HL-60/S4 treated with retinoic acid at 250 ng/mL for 4 days and 3 days (cell line): Measurements from ENCODE around the gene CCL5.

Source experiments
- in situ Hi-C: fragments of 300-500 bp; cut with MboI; formaldehyde crosslinking; loops from 2 replicates; pipeline ENCODE4 v1.7.0; 2022; ENCODE audit warnings: low sequenced_read_pairs

Gene CCL5

DNA sequence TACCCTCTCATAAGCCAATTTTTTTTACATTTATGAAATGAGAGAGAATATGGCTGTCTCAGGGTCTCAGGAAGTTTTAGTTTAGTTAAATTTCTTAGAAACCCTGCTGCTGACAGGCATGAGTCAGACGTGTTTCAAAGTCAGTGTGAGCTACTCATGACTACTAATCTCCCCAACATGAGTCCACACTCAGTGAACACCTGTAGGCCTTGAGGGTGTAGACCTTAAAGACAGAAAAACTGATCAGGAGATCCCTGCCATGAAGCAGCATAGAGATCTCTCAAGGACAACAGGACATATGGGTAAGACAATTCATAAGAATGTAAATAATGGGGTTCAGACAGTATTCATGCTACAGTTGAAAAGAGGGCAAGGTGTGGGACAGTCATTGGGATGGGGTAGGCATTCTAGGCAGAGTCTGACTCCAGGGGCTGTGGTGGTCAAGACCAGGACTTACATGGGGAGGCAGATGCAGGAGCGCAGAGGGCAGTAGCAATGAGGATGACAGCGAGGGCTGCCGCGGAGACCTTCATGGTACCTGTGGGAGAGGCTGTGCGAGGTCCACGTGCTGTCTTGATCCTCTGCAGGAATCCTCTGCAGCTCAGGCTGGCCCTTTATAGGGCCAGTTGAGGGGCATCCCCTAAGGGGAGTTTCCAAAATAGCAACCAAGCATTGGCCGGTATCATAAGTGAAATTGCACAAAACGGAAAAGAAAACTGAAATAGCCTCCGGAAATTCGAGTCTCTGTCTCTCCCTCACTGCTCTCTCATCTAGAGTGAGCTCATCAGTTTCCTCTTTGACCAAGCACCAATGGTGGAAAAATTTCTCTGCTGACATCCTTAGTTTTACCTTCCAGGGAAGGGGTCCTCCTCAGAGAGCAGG, at the start of gene CCL5:
CCL5 (minus strand) TSS at position 588 of the 882 bp plus-strand sequence.
- in situ Hi-C loops: loop anchor here (10.0 kb wide), 1 partner anchor 55 kb away; the partner anchor contains the start of gene RDM1

DNA sequence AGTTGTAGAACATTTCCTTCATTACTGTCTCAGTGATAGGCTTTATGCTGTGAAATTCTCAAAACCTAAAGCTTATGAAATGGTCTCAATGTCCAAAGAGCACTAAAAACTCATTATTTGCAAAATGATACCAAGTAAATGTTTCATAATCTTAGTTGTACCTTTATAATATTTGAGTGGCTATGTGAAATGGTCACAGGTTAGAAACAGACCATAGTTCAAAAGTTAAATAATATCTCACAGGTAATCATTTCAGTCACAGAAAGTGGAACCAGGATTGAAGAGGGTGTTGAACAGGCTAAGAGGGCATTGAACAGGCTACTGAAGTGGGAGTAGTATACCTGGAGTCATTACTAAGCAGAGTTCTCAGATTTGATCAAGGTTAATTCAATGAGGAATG, 47.6 kb upstream of the CCL5 start:
- in situ Hi-C loops: no loop called here

DNA sequence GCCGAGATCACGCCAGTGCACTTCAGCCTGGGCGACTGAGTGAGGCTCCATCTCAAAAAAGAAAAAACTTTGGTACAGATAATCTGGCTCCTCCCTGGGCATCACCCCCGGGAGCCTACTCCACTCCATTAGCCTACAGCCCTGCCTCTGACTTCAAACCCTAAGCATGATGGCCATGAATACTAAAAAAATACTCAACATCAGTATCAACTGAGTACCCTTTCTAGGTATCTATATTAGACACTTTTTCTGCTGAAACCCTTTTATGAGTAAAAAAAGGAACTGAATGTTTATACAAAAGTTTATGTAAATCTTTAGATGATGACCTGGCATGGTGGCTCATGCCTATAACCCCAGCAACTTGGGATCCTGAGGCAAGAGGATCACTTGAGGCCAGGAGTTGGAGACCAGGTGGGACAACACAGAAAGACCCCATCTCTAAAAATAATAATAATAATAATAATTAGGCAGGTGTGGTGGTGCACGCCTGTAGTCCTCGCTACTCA, 43.5 kb upstream of the CCL5 start:
- in situ Hi-C loops: no loop called here

DNA sequence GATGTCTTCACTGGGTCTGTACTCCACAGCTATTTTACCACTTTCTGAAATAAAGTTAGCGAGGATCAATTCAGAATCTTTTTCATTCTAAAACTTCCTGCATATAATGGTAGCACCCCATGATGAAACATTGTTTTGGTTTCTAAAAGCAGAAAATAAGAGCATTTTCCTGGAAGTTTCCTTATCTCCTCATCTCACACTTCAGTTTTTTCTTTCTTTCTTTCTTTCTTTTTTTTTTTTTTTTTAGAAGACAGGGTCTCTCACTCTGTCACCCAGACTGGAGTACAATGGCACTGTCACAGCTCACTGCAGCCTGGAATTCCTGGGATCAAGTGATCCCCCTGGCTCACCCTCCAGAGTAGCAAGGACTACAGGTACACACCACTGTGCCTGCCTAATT, 40.1 kb upstream of the CCL5 start:
- in situ Hi-C loops: no loop called here

DNA sequence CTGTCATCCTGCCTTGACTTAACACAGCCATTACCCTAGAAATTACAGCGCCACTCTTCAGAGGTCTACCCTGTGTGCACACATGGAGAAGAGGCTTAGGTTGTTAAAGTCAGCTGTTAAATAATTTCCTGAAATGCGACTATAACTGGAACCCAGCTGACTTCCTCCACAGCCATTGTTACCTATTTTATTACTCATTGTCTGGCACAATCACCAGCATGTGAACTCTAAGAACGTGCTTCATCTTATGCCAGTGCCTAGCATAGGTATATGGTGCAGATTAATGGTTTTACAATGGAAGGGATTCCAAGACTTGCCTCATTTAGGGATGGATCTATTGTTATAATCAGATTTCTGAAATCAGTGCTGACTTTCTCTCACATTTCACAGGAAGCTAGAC, 38.5 kb upstream of the CCL5 start:
- in situ Hi-C loops: no loop called here

DNA sequence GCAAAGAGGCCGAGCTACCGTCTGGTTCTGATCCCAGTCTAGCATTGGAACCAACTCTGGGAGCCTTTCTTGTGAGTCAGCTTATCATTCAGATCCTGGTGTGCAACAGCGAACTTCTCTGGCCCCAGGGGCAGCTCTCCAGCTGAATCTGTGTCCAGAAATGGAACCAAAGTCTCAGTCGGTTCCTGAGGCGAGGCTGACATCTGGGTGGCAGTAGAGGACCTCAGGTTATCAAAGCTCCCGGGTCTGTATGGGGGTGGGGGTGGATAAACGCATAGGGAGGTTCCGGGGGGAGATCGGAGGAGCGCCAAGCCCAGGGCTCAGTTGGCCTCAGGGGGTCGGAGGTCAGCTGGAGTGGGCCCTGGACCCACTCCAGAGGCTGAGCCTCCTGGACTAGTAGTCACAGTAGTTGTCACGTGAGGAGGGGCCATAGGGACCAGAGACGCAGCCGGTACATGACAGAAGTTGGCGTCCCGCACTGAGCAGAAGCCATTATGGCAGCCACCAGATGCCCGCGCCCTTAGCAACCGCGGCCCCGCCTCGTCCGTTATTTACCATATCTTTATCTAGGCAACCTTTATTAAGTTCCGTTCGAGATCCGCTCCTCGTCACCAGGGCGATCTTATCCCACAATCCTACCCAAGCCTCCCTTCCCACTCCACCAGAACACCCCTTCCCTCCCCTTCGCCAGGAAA, 37.5 kb upstream of the CCL5 start:
- in situ Hi-C loops: no loop called here

DNA sequence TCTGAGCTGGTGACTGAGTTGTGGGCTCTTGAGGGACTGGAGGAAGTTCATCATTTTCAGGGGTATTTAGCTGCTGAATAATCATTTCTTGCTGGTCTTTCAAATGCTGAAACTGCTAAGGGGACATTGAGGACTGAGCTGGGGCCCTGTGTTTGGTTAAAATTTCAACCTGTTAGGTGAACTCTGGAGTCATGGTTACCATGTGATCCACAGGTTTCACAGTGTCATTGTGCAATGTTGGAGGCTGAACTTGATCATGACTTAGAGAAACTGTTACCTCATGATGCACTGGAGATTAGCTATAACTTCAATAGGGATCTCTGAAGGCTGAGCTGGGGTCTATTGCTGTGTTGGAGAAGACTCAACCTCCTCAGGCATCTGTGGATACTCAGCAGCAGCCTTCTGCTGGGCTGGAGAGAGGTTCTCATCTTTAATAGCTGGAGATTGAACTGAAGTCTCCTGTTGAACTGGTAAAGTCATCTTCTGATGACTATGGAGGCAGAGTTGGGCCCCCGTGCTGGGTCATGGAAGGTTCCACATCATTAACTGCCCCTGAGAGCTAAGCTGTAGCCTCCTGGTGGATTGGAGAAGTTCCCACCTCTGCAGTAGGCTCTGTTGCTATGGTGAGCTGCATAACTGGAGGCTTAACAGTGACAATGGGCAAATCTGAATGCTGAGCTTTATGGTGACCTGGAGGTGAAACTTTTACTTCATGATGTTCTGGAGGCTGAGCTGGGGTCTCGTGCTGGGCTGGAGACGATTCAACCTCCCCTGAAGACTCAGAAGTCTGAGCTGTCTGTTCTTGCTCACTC, 35.2 kb upstream of the CCL5 start:
- in situ Hi-C loops: no loop called here

DNA sequence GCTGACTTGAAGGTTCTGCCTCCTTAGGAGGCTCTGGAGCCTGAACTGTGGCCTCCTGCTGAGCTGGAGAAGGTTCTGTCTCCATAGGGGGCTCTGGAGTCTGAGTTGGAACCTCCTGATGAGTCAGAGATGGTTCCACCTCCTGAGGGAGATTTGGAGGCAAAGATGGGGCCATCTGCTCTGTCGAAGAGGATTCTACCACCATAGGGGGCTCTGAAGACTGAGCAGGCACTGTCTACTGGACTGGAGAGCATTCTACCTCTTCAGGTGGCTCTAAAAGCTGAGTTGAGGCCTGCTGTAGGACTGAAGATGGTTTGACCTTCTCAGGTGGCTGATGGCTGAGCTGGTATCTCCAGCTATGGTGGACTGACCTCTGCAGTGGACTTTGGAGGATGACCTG, 34.2 kb upstream of the CCL5 start:
- in situ Hi-C loops: no loop called here

DNA sequence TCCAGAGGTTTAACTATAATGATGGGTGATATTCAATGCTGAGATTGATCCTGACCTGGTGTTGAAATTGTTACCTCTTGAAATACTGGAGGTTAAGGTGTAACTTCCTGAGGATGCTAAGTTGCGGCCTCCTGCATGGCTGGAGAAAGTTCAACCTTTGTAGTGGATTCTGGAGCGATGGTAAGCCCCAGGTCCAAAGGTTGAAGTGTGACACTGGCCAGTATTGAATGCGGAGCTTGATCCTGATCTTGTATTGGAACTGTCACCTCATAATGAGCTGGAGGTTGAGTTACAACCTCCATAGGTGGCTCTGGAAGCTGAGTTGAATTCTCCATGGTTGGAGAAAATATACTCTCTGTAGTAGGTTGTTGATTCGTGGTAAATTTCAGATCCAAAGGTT, 33.4 kb upstream of the CCL5 start:
- in situ Hi-C loops: no loop called here

DNA sequence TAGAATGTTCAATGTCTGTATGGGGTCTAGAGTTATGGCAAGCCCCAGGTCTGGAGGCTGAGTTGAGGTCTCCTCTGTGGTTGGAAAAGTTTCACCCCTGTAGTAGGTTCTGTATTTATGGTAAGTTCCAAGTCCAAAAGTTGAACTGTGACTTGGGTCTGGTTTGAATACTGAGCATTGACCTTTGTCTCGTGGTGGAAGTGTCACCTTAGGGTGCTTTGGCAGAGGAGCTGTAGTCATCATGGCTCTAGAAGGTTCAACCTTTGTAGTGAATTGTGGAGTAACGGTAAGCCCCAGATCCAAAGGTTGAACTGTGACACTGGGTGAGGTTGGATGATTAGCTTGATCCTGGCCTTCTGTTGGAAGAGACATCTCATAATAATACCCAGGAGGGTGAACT, 32.8 kb upstream of the CCL5 start:
- in situ Hi-C loops: no loop called here

DNA sequence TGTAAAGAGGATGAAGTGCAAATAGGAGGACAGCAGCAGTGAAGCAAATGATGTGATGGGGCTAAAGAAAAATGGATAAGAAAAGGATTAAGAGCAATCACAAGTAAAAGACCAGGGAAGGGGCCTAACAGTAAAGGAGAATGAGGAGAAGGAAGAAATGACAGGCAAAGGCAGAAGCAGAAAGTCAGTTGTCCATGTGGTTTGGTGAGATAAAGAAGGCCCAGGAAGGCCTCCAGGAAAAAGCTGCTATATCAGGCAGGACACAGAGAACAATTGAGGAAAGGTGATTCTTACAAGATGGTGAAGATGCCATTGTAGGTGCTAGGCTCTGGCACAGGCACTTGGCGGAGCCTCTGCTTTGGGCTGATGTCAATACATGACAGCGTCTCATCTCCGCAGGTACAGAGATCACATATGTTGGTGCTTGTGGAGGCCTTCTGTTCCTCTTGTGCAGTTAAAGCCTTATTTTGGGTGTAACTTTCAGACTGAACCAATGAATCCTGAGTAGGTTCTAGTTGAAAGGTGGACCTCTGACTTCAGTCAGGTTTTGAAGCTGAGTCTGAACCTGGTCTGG, 32.3 kb upstream of the CCL5 start:
- in situ Hi-C loops: no loop called here

DNA sequence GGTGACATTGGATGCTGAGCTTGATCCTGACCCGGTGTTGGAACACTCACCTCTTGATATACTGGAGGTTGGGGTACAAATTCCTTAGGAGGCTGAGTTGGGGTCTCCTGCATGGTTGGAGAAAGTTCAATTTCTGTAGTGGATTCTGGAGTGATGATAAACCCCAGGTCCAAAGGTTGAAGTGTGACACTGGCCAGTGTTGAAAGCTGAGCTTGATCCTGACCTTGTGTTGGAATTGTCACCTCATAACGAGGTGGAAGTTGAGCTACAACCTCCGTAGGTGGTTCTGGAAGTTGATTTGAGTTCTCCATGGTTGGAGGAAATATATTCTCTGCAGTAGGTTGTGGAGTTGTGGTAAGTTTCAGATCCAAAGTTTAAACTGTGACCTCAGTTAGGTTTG, 29.2 kb upstream of the CCL5 start:
- in situ Hi-C loops: no loop called here

DNA sequence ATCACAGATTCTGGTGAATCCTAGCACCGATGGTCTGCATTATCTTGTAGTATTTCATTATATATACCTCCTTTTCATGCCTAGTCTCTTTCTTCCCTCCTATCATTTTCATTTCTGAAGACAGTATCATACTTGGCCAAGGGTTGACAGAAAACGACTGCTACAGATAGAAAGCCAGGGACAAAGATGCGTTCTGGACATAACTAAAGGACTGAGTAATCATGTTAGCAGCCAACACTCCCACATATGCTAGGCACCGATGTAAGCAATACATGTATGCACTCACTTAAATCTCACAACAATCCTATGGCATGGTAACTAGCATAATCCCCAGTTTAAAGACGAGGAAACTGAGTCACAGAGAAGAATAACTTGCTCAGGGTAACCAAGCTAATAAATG, 27.5 kb upstream of the CCL5 start:
- in situ Hi-C loops: no loop called here

DNA sequence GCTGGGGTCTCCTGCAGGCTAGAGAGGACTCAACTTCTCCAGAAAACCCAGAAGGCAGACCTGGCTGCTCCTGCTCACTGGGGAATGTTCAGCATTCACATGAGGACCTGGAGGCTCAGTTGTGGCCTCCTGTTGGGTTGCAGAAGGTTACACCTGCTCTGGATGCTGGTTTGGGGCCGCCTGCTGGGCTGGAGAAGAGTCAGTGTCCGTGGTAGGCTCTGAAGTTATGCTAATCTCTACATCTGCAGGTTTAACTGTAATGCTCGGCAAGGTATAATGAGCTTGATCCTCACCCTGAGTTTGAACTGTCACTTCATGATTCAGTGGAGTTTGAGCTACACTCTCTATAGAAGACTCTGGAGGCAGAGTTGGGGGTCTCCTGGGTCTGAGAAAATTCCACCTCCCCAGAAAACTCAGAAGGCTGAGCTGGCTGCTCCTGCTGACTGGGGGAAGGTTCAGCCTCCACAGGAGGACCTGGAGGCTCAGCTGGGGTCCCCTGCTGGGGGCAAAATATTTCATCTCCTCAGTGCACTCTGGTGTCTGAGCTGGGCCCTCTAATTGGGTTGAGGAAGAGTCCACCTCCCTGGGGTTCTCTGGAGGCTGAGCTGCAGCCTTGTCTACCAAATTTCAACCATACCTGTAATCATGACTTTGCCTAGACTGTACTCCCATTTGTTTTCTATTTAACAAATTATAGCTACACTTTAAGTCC, 26.9 kb upstream of the CCL5 start:
- in situ Hi-C loops: no loop called here

DNA sequence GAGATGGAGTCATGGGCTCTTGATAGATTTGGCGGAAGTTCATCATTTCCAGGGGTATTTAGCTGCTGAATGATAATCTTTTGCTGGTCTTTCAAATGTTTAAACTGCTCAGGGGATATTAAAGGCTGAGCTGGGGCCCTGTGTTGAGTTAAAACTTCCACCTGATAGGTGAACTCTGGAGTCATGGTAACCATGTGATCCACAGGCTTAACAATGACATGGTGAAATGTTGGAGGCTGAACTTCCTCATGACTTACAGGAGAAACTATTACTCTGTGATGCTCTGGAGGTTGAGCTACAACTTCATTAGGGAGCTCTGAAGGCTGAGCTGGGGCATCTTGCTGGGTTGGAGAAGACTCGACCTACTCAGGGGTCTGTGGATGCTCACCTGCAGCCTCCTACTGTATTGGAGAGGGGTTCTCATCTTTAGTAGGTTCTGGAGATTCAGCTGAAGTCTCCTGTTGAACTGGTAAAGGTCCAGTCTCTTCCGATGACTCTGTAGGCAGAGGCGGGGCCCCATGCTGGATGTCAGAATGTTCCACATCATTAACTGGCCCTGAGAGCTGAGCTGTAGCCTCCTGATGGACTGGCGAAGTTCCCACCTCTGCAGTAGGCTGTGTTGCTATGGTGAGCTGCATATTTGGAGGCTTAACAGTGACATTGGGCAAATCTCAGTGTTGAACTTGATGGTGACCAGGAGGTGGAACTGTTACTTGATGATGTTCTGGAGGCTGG, 26.2 kb upstream of the CCL5 start:
- in situ Hi-C loops: no loop called here

DNA sequence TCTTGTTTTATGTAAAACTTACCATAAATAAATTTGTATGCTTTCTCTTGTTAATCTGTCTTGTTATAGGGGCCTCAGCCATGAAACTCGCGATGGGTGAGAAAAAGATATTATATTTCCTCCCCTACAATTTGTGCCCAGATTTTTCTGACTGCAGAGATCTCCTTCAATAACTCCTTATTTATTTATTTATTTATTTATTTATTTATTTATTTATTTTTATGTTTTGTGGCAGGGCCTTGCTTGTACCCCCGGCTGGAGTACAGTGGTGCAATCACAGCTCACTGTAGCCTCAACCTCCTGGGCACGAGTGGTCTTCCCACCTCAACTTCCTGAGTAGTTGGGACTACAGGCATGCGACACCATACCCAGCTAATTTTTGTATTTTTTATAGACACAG, 23.3 kb upstream of the CCL5 start:
- in situ Hi-C loops: no loop called here

DNA sequence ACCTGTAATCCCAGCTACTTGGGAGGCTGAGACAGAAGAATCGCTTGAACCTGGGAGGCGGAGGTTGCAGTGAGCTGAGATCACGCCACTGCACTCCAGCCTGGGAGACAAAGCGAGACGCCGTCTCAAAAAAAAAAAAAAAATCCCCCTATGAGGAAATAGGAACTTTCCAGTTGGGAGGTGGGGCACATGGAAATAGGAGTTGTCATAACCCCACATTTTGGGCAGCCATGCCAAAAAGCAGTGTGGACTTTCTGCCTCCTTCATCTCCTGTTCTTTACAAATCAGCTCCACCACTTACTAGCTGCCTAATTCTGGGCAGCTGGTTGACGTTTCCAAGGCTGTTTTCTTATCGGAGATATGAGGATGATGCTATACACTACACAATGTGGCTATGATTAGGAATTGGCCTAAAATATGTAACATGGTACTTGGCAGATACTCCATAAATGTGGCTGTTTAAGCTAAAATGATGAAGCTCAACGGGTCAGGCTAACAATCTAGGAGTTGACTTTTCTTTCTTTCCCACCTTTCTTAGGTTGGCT, 21.5 kb upstream of the CCL5 start:
- in situ Hi-C loops: no loop called here

DNA sequence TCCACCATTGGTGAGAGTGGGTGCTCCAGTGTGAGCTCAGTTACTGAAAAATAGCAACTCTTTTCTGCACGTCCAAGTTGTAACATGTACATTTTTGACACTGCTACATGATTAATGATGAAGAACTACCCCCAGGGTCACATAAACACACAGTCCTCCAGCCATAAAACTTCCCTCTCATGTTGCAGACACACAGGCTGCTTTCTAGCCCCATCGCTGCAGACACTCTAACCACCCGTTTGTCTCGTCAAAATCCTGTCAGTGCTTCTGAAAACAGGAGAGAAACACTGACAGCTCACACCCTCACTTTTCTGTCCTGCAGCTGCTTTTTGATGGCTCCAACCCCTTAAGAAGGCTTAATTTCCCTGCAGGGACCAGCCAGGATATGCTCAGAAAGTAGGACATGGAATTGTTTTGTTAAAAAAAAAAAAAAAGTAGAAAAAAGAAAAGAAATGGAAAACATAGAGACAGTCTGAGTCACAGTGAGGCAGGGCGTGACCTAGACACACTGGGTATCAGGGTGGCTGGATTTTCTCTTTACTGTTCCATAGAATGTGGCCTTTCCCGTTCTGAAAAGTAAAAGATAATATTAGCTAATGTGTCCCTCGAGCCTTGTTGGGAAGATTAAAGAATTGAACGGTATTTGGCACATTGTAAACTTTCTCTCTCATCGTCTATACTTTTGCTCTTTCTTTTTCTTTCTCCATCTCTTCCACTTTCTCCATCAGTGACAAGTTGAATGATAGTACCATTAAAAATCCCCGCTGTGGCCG, 20.7 kb upstream of the CCL5 start:
- in situ Hi-C loops: no loop called here

DNA sequence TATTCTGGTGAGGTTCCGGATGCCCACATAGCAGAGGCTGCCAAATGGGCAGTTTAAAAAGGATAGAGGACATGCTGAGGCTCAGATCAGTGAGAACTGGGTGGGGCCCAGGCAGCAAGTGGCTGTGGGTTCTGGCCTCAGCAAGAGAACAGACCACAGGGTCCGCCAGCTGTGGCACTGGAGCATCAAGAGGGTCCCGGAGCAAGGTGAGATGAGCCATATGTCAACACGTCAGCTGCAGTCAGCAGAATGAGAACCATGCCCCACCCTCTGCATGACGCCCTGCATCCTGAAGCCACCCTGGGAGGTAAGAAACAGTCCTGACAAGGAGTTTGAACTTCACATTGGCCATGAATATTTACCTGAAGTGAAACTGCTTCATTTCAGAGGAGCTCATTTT, 20.1 kb upstream of the CCL5 start:
- in situ Hi-C loops: no loop called here
